ENCODE data around the gene CAPN2.

CAPN2 gene

DNA sequence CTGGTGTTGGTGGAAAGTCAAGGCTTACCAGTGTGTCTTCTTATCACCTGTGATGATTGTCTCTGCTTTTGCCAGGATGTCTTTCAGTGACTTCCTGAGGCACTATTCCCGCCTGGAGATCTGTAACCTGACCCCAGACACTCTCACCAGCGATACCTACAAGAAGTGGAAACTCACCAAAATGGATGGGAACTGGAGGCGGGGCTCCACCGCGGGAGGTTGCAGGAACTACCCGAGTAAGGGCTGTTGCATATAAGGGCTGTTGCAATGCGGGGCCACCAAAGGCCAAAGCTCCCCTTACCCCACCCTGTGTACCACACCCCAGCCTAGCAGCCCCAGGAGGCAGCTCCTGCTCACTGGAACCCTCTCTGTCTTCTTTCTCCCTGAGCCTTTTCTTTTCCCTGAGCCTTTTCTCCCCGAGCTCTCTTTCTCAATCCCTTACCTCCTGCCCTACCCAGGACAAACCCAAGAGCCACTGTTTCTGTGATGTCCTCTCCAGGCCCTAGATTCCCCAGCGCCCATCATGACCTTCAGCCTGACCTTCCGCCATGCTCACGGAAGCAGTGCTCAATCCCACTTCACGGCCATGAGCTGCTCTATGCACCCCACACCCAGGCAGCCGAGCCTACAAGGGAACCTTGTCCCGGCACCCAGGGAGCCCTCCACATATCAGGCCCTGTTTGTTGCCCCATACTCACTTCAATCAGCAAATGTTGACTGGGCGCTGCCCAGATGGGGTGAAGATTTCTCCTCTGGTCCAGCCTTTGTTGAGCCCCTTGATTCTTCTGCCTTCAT is 40.6 kb downstream of the CAPN2 start:
- H3K4me3 ChIP-seq (ENCODE audit: low read length): no peak overlapping the region
- DNase-seq (ENCODE audit: low read depth, low spot score): no peak

DNA sequence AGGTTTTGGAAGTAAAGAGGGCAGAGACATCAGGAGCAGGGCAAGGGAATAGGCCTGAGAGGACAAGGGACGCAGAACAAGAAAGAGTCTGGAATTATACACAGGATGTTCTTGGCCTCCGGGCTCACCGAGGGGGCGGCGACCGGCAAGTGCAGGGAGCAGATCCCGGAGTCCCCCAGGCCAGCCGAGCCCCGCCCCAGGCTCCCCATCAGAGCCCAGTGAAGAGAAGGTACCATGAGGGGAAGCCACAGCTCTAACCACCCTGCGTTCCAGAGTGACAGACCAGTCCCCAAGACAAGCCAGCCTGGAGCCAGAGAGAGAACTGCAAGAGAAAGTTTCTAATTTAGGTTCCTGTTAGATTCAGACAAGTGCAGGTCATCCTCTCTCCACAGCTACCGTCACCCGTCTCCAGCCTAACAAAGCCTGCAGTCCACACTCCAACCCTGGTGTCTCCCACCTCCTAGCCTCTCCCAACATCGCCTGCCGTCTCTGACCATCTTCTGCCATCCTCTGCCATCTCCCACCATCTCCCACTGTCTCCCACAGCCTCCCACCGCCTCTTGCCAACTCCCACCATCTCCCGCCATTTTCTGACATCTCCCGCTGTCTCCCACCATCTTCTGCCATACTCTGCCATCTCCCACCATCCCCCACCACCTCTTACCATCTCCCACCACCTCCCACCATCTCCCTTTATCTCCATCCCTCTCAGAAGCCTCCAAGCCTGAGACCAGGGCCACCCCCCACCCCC is 42.5 kb downstream of the CAPN2 start:
- DNase-seq (ENCODE audit: low read depth, low spot score): no peak
- H3K4me3 ChIP-seq (ENCODE audit: low read length): no peak overlapping the region

DNA sequence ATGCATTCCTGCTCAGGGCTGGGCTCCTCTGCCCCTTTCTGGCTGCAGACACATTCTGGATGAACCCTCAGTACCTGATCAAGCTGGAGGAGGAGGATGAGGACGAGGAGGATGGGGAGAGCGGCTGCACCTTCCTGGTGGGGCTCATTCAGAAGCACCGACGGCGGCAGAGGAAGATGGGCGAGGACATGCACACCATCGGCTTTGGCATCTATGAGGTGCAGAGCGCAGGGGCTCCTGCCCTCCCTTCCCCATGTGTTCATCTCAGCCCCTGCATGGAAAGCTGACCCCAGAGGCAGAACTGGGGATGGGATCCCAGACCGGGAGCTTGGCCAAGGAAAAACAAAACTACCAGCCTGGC is 43.1 kb downstream of the CAPN2 start:
- no peak for DNase-seq (ENCODE audit: low read depth, low spot score)
- H3K4me3 ChIP-seq (ENCODE audit: low read length): no peak overlapping the region

GRCh38 chr1:223755992-223756775 is 43.8 kb downstream of the CAPN2 start:
- DNase-seq (ENCODE audit: low read depth, low spot score): no peak
- no peak overlapping the region for H3K4me3 ChIP-seq (ENCODE audit: low read length)

DNA sequence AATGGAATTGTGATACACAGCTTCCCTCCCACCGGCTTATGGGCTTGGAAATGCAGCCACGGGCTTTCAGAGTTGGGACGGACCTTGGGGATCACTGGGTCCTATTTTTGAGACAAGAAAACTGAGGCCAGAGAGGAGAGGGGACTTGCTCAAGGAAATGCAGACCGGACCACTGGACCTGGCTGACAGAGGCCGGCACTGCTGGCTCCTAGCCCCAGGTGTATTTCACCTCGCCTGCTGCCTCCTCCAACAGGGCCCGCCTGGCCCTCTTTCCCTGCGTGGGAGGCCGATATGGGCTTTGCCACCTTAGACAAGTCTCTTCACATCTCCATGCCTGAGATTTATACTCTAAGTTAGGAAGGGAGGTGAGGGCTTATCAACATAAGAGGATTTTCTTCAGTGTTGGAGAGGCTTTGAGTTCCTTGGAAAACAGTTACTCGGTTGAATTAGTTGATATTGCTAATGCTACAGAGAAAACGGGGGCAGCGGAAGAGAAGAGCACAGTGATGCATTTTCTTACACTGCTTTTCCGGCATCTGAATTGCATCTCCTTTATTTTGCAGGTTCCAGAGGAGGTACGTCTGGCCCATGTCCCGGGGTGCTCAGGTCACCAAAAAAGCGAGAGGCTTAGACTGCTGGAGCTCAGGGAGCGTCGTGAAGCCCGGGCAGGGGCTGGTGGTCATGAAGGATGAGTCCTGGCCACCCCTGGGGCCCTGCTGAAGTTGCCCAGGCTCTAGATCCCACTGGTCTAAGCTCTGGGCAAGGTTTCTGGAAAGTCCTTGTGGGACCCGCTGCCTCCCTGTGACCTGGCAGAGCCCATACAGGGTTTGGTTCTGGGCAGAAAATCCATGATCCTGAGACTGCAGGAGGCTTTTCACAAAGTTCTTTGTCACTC is 44.7 kb downstream of the CAPN2 start:
- no peak overlapping the region for H3K4me3 ChIP-seq (ENCODE audit: low read length)
- no peak for DNase-seq (ENCODE audit: low read depth, low spot score)

DNA sequence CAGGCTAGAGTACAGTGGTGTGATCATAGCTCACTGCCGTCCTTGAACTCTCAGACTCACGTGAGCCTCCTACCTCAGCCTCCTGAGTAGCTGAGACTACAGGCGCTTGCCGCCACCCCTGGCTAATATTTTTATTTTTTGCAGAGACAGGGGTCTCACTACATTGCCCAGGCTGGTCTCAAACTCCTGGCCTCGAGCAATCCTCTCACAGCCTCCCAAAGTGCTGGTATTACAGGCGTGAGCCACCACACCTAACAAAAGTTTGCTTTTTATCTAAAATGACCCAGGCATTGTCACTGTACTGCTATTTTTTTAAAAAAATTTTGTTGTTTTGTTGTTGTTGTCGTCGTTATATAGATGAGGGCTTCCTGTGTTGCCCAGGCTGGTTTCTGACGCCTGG is 46.4 kb downstream of the CAPN2 start:
- no peak overlapping the region for H3K4me3 ChIP-seq (ENCODE audit: low read length)
- no peak for DNase-seq (ENCODE audit: low read depth, low spot score)

DNA sequence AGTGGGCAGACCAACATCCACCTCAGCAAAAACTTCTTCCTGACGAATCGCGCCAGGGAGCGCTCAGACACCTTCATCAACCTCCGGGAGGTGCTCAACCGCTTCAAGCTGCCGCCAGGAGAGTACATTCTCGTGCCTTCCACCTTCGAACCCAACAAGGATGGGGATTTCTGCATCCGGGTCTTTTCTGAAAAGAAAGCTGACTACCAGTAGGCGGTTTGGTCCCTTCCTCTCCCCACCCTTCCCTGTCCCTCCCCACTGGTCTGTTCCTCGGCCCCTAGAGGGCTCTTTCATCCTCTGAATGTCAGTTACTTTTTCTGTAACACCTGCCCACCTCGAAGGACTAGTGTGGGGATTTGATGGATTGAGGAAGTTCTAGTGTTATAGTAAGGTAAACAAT is 46.9 kb downstream of the CAPN2 start:
- no peak for DNase-seq (ENCODE audit: low read depth, low spot score)
- H3K4me3 ChIP-seq (ENCODE audit: low read length): no peak overlapping the region

- DNase-seq (ENCODE audit: low read depth, low spot score): no peak
- H3K4me3 ChIP-seq (ENCODE audit: low read length): no peak overlapping the region
These were observed 48.5 kb downstream of the CAPN2 start for GRCh38 chr1:223760833-223761232.

DNA sequence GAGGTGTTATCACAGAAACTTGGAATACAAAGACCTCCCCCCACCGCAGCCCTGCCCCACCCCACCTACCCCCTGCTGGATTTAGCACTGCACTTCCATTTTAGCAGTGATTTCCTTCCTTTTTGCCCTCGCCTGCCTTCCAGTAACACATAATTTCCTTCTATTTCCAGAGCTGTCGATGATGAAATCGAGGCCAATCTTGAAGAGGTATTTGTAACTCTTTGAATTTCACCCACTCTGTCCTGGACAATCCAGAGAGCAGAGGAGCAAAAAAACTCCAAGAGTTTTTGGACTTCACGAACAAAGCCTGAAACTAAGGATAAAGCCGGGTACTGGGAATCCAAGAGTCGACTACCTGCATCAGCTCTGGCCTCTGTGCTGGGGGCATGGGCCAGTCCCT is 49.1 kb downstream of the CAPN2 start:
- H3K4me3 ChIP-seq (ENCODE audit: low read length): no peak overlapping the region
- DNase-seq (ENCODE audit: low read depth, low spot score): no peak

DNA sequence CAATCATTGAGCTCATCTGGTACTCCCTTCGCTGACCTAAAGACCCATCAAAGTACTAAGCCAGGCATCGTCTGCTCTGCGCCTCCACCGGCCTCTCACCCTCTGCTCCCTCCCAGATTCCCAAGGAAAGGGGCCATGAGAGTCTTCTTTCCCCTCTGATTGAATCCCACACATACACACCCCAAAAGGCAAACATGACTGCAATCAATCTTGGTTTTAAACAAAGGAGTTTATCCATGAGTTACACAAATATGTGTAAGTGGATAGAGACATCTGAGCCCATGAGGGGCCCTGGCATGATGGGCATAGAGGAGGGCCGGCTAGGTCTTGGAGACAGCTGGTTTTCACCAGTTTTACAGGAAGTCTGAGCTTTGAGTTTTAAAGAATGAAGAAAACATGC is 50.9 kb downstream of the CAPN2 start:
- no peak overlapping the region for H3K4me3 ChIP-seq (ENCODE audit: low read length)
- DNase-seq (ENCODE audit: low read depth, low spot score): no peak

DNA sequence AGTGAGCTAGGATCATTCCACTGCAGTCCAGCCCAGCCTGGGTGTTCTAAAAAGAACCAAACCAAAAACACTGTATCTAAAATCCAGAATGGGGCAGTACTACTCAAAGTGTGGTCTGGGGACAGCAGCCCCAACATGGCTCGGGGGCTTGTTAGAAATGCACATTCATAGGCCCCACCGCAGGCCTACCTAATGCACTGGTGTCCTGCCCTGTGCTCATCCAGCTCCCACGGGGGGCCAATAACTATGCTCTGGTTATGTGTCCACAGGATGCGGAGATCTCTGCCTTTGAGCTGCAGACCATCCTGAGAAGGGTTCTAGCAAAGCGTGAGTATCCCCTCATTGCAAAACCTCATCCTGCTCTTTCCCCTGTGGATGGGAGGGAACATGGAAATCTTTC is 51.5 kb downstream of the CAPN2 start:
- H3K4me3 ChIP-seq (ENCODE audit: low read length): no peak overlapping the region
- no peak for DNase-seq (ENCODE audit: low read depth, low spot score)

GRCh38 chr1:223765036-223765718 is 52.8 kb downstream of the CAPN2 start:
- H3K4me3 ChIP-seq (ENCODE audit: low read length): no peak overlapping the region
- DNase-seq (ENCODE audit: low read depth, low spot score): no peak

GRCh38 chr1:223765719-223766340 is 53.5 kb downstream of the CAPN2 start:
- DNase-seq (ENCODE audit: low read depth, low spot score): no peak
- H3K4me3 ChIP-seq (ENCODE audit: low read length): no peak overlapping the region

GRCh38 chr1:223770621-223771315 is 58.4 kb downstream of the CAPN2 start:
- no peak for DNase-seq (ENCODE audit: low read depth, low spot score)
- no peak overlapping the region for H3K4me3 ChIP-seq (ENCODE audit: low read length)

GRCh38 chr1:223771469-223771813 is 59.1 kb downstream of the CAPN2 start:
- no peak overlapping the region for H3K4me3 ChIP-seq (ENCODE audit: low read length)
- no peak for DNase-seq (ENCODE audit: low read depth, low spot score)

DNA sequence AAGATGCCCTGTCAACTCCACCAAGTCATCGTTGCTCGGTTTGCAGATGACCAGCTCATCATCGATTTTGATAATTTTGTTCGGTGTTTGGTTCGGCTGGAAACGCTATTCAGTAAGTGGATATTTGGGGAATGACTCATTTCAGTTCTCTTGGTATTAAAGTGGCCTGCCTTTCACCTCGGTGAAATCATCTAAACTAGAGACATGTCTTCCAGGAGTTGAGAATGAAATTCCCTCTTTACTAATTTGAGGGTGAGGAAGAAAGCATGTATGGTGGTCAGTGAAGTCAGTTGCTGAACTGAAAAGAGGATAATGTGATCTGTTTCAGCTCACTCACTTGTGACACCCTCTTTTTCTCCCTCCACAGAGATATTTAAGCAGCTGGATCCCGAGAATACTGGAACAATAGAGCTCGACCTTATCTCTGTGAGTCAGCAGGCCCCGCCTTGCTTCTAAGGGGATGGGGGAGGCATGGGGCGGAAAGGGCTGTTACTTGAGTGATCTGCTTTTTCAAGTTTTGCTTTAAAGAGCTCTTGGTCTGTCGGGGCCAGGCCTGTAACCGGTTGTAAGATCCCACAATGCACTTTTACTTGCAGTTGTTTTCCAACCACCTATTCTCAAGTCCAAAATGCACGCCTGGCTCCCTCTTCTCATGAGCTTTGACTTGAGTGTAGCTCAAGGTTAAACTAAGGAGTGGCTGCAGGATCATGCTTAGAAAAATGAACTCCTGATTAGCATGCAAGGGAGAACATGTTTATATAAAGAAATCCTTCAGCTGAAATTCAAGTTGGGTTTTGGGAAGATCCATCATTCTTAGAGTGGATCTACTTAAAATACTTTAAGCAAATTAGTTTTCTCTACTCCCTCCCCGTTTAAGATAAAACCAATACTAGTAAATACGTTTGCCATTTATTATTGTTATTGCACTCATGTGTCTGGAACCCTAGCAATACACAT is 59.8 kb downstream of the CAPN2 start:
- no peak for DNase-seq (ENCODE audit: low read depth, low spot score)

DNA sequence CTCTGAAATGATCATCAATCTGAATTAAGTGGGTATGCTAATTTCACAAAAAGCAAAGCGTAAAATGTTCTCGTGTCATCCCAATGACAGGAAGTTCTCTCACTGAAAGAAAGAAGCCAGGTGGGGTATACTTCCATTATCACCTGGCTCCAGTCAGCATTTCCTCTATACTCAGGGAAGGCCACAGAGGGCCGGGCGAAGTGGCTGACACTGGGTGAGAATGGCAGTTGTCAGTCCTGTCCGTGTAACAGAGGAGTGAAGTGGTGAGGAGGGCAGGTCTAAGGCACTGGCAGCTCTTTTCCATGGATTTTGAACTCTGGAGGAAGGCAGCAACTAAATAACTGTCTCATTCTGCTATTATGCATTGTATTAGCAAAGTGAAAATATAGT is 60.4 kb downstream of the CAPN2 start:
- DNase-seq (ENCODE audit: low read depth, low spot score): no peak
- no peak overlapping the region for H3K4me3 ChIP-seq (ENCODE audit: low read length)

More for the DNA sequence above, 59.8 kb downstream of the CAPN2 start:
- H3K4me3 ChIP-seq (ENCODE audit: low read length): no peak overlapping the region

Data from Jurkat, Clone E6-1 (cell line).